Activated B cell treated with CpG ODN at 0.5 μM for 24 hours (primary cell): ENCODE measurements around the gene CHIT1. TPM values are rescaled to one million over a fixed set of nuclear protein-coding genes. Genes with fewer than 3 reads are reported as not detected.

Experiments used
- total RNA-seq: library from RNA; stranded (reverse); gene quantifications from 2 replicates; pipeline ENCODE4 v1.2.3, GENCODE V29; 2022

CHIT1 gene
- total RNA-seq, 1 donor from 2014 or later, result 6.6 TPM

Other genes with a start within 250 kb of the CHIT1 start
- gene TMEM183A, start 222.3 kb downstream of the CHIT1 start, total RNA-seq, result 62.5 and 70.6 TPM in 2 replicates
- gene PPFIA4, start 203.2 kb downstream of the CHIT1 start, total RNA-seq, result 0.12 and 0.29 TPM in 2 replicates
- gene MYOG, start 143.7 kb downstream of the CHIT1 start, total RNA-seq, result not detected in 2 replicates
- gene ADORA1, start 101.9 kb downstream of the CHIT1 start, total RNA-seq, result not detected in 2 replicates
- not detected in 2 replicates for gene MYBPH, start 53.8 kb downstream of the CHIT1 start, total RNA-seq
- gene CHI3L1, start 43.0 kb downstream of the CHIT1 start, total RNA-seq, result 0.38 TPM in 1 of 2 replicates, not detected in the other
- 419 and 448 TPM in 2 replicates for gene BTG2, start 75.8 kb upstream of the CHIT1 start, total RNA-seq
- not detected in 2 replicates for gene FMOD, start 121.4 kb upstream of the CHIT1 start, total RNA-seq
- gene PRELP, start 246.1 kb upstream of the CHIT1 start, total RNA-seq, result not detected in 2 replicates